GM21619 (cell line): ENCODE measurements around the gene SULT1C3.

Experiments
- ATAC-seq: cut with Tn5 transposase; IDR thresholded peaks from one replicate; pipeline ENCODE4 v1.9.1; 2021; ENCODE audit not compliant: unreplicated experiment

The SULT1C3 gene

GRCh38 chr2:108301558-108301957, 61.8 kb downstream of the SULT1C3 start:
- ATAC-seq, result no peak

GRCh38 chr2:108304975-108305374, 65.2 kb downstream of the SULT1C3 start:
- ATAC-seq, result peak; percentile 53

GRCh38 chr2:108305901-108306300, 66.1 kb downstream of the SULT1C3 start:
- ATAC-seq, result no peak

- ATAC-seq, result no peak
Observed at GRCh38 chr2:108309903-108310302, 70.1 kb downstream of the SULT1C3 start.
